GM21526 (cell line): ENCODE results near the gene PSMA7.

Source experiments
- ATAC-seq: cut with Tn5 transposase; IDR thresholded peaks from one replicate; pipeline ENCODE4 v1.9.1; 2021; ENCODE audit warnings: moderate library complexity; ENCODE audit not compliant: unreplicated experiment, low FRiP score

PSMA7 gene

GRCh38 chr20:62139636-62140035, 3.6 kb downstream of the PSMA7 start:
- no peak for ATAC-seq

GRCh38 chr20:62138912-62139311, 4.3 kb downstream of the PSMA7 start:
- no peak for ATAC-seq

GRCh38 chr20:62138204-62138543, 5.0 kb downstream of the PSMA7 start:
- ATAC-seq, result no peak

- ATAC-seq, result no peak
These were observed 5.6 kb downstream of the PSMA7 start for GRCh38 chr20:62137478-62138203.

- ATAC-seq, result no peak
These were observed 6.2 kb downstream of the PSMA7 start for GRCh38 chr20:62137092-62137384.

- ATAC-seq, result no peak
These were observed 6.7 kb downstream of the PSMA7 start for GRCh38 chr20:62136283-62137091.

- ATAC-seq, result no peak
These were observed 7.5 kb downstream of the PSMA7 start for GRCh38 chr20:62135573-62136266.

GRCh38 chr20:62134735-62135231, 8.4 kb downstream of the PSMA7 start:
- ATAC-seq, result no peak

- ATAC-seq, result no peak
These were observed 9.3 kb downstream of the PSMA7 start for GRCh38 chr20:62133864-62134263.

GRCh38 chr20:62133051-62133845, 9.9 kb downstream of the PSMA7 start:
- no peak for ATAC-seq

- ATAC-seq, result no peak
These were observed 10.8 kb downstream of the PSMA7 start for GRCh38 chr20:62132421-62132820.

- ATAC-seq, result no peak
These were observed 11.5 kb downstream of the PSMA7 start for GRCh38 chr20:62131560-62132320.

GRCh38 chr20:62129731-62130531, 13.3 kb downstream of the PSMA7 start:
- ATAC-seq, result no peak

- no peak for ATAC-seq
These were observed 14.7 kb downstream of the PSMA7 start for GRCh38 chr20:62128502-62128901.

GRCh38 chr20:62127799-62128198, 15.4 kb downstream of the PSMA7 start:
- ATAC-seq, result no peak

- ATAC-seq, result no peak
These were observed 17.1 kb downstream of the PSMA7 start for GRCh38 chr20:62126141-62126540.

- ATAC-seq, result no peak
These were observed 19.6 kb downstream of the PSMA7 start for GRCh38 chr20:62123450-62124118.

GRCh38 chr20:62122654-62123449, 20.3 kb downstream of the PSMA7 start:
- ATAC-seq, result peak; percentile 9
